NT2/D1 (cell line): ENCODE data around the gene FBXW11.

Experiments
- SUZ12 ChIP-seq: IDR thresholded peaks from 2 replicates; pipeline ENCODE4 v1.6.1; 2011; ENCODE audit not compliant: insufficient read length, insufficient read depth; ENCODE audit errors: extremely low read depth
- YY1 ChIP-seq: IDR thresholded peaks from 2 replicates; pipeline ENCODE4 v1.6.1; 2011; ENCODE audit not compliant: insufficient read length, insufficient read depth
- ZNF274 ChIP-seq: IDR thresholded peaks from 2 replicates; pipeline ENCODE4 v1.6.1; 2011; ENCODE audit warnings: mild to moderate bottlenecking, low read depth, low read length

GRCh38 chr5:171899792-171900191 lies 106.6 kb downstream of the FBXW11 start:
- TF ChIP-seq SUZ12 (no peak), YY1 (no peak), ZNF274 (no peak)
